HL-60/S4 (cell line): ENCODE measurements around the gene PRPF8.

Source experiments
- in situ Hi-C: fragments of 300-500 bp; cut with MboI; formaldehyde crosslinking; loops from 2 replicates; pipeline ENCODE4 v1.14.3; 2022; ENCODE audit warnings: low sequenced_read_pairs

Gene PRPF8

GRCh38 chr17:1629504-1630310, 55.0 kb downstream of the PRPF8 start:
- in situ Hi-C loops: loop anchor here (10.0 kb wide), 1 partner anchor 55 kb away; no protein-coding TSS in a partner anchor

GRCh38 chr17:1628856-1629503, 55.7 kb downstream of the PRPF8 start:
- in situ Hi-C loops: no loop called here

GRCh38 chr17:1627982-1628855, 56.4 kb downstream of the PRPF8 start, which contains the start of gene SLC43A2:
TSS of gene SLC43A2 (minus strand) at chr17:1628834. CDS start at chr17:1627874, 960 bp downstream.
- in situ Hi-C loops: no loop called here

GRCh38 chr17:1627182-1627981, 57.3 kb downstream of the PRPF8 start:
- in situ Hi-C loops: no loop called here

GRCh38 chr17:1626333-1626732, 58.3 kb downstream of the PRPF8 start:
- in situ Hi-C loops: no loop called here

GRCh38 chr17:1625581-1625980, 59.1 kb downstream of the PRPF8 start:
- in situ Hi-C loops: no loop called here

GRCh38 chr17:1625053-1625452, 59.6 kb downstream of the PRPF8 start:
- in situ Hi-C loops: no loop called here

- in situ Hi-C loops: no loop called here
These were observed 60.0 kb downstream of the PRPF8 start for GRCh38 chr17:1624650-1625049.

- in situ Hi-C loops: no loop called here
These were observed 61.5 kb downstream of the PRPF8 start for GRCh38 chr17:1623057-1623630.

- in situ Hi-C loops: no loop called here
These were observed 63.3 kb downstream of the PRPF8 start for GRCh38 chr17:1621273-1621954.

- in situ Hi-C loops: no loop called here
These were observed 64.2 kb downstream of the PRPF8 start for GRCh38 chr17:1620486-1620885.

- in situ Hi-C loops: no loop called here
These were observed 67.0 kb downstream of the PRPF8 start for GRCh38 chr17:1617620-1618174.

- in situ Hi-C loops: no loop called here
These were observed 68.6 kb downstream of the PRPF8 start for GRCh38 chr17:1616101-1616500.

- in situ Hi-C loops: no loop called here
These were observed 72.3 kb downstream of the PRPF8 start for GRCh38 chr17:1612400-1612799.

GRCh38 chr17:1611715-1612114, 73.0 kb downstream of the PRPF8 start:
- in situ Hi-C loops: no loop called here

- in situ Hi-C loops: no loop called here
These were observed 76.0 kb downstream of the PRPF8 start for GRCh38 chr17:1608676-1609075.

GRCh38 chr17:1607971-1608320, 76.7 kb downstream of the PRPF8 start:
- in situ Hi-C loops: no loop called here

GRCh38 chr17:1606352-1606985, 78.2 kb downstream of the PRPF8 start:
- in situ Hi-C loops: no loop called here
